GM10248 (cell line): ENCODE measurements around the gene MAPKAPK5.
"Not testable (repeated sequence)": the region's sequence is repeated elsewhere in the genome, so short reads cannot be mapped to it uniquely, and the experiment has no call there.

Experiments
- CTCF ChIA-PET: fragments of 300-600 bp; sonication (Branson Sonifier 250); formaldehyde crosslinking; extraction: SDS; loops from one replicate; lab custom pipeline; 2021; ENCODE audit warnings: antibody characterized with exemption; lab: Yijun Ruan, JAX
- POLR2A ChIA-PET: fragments of 350-650 bp; sonication (Branson Sonifier 250); formaldehyde crosslinking; extraction: SDS; loops from one replicate; lab custom pipeline; 2020; ENCODE audit warnings: antibody characterized with exemption; lab: Yijun Ruan, JAX
- DNase-seq: peaks from one replicate; pipeline ENCODE4 v3.0.0; 2012; ENCODE audit errors: extremely low spot score
- TF ChIP-seq, protein P1 (sequence below): IDR thresholded peaks from 2 replicates; pipeline ENCODE4 v1.5.1; 2012; ENCODE audit warnings: mild to moderate bottlenecking, low read depth; ENCODE audit errors: extremely low read depth, missing control alignments, control extremely low read depth

The MAPKAPK5 gene

DNA sequence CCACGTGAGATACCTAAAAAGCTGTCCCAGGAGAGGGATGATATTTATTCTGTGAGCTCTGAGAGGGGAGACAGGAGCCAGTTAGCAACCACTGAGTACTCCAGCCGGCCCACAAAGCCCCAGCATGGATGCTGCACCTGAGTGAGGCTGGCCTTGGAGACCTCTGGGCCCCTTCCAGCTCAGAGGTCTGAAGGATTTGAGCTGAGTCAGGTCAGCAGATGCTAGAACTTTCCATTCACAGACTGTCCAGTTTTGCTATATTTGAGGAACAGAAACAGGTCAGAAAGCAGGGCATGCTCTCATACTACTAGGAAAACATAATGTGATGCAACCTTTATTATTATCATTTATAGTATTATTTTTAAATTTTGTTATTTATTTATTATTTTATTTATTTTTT is 15.0 kb upstream of the MAPKAPK5 start:
- TF ChIP-seq, protein P1, sequence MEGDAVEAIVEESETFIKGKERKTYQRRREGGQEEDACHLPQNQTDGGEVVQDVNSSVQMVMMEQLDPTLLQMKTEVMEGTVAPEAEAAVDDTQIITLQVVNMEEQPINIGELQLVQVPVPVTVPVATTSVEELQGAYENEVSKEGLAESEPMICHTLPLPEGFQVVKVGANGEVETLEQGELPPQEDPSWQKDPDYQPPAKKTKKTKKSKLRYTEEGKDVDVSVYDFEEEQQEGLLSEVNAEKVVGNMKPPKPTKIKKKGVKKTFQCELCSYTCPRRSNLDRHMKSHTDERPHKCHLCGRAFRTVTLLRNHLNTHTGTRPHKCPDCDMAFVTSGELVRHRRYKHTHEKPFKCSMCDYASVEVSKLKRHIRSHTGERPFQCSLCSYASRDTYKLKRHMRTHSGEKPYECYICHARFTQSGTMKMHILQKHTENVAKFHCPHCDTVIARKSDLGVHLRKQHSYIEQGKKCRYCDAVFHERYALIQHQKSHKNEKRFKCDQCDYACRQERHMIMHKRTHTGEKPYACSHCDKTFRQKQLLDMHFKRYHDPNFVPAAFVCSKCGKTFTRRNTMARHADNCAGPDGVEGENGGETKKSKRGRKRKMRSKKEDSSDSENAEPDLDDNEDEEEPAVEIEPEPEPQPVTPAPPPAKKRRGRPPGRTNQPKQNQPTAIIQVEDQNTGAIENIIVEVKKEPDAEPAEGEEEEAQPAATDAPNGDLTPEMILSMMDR, result no peak
- no peak for DNase-seq
- ChIA-PET POLR2A (no interaction called here), CTCF (interaction anchor here (1.0 to 2.8 kb wide), 3 partner anchors 13 to 560 kb away, joined by 4 to 26 read pairs (median 4); no protein-coding TSS in a partner anchor)

DNA sequence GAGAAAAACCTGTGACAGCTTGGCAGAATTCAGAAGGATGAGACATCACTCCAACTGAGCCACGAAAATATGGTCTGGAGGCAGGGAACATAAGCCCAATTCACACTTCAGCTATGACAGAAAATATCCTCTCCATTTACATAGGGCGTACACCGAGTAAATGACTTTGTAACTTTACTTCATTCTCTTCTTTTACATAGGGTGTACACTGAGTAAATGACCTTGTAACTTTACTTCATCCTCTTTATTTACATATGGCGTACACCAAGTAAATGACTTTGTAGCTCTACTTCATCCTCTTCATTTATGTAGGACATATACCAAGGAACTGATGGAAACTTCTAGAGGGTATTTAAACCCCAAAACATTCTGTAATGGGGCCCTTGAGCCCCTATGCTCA is 14.1 kb upstream of the MAPKAPK5 start:
- POLR2A ChIA-PET, result no interaction called here
- CTCF ChIA-PET, result interaction anchor here (1.3 kb wide), 1 partner anchor 15 kb away, joined by 5 read pairs; no protein-coding TSS in a partner anchor
- TF ChIP-seq, protein P1, result no peak
- no peak for DNase-seq

DNA sequence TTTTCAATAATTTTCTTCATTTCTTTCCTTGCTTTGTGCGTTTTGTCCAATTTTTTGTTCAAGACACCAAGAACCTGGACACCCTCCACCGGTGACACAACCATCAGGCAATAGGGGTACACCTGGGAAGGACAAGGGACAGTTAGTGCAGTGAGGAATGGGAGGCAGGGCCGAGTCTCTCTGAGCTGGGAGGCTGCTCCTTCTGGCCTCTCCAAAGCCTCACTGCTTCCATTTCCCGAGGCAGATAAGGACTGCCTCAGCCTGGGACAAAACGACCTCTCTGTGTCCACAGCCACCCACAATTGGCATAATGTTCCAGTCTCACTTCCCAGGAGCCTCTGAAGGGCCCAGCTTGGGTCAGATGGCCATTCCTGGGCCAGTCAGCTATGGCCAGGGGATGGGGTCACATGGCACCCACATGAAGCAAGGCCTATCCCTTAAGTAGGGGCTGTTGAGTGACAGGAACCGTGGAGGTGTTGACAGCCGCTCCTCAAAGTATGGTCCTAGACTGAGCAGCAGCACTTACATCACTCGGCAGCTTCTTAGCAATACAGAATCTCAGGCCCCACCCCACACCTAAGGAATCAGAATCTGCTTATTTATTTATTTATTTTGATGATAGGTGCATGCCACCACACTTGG is 13.6 kb upstream of the MAPKAPK5 start:
- POLR2A ChIA-PET, result no interaction called here
- TF ChIP-seq, protein P1, result no peak
- CTCF ChIA-PET, result interaction anchor here (1.3 kb wide), 1 partner anchor 15 kb away, joined by 5 read pairs; no protein-coding TSS in a partner anchor
- DNase-seq, result no peak

DNA sequence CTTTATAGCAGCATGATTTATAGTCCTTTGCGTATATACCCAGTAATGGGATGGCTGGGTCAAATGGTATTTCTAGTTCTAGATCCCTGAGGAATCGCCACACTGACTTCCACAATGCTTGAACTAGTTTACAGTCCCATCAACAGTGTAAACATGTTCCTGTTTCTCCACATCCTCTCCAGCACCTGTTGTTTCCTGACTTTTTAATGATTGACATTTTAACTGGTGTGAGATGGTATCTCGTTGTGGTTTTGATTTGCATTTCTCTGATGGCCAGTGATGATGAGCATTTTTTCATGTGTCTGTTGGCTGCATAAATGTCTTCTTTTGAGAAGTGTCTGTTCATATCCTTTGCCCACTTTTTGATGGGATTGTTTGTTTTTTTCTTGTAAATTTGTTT is 12.4 kb upstream of the MAPKAPK5 start:
- DNase-seq, POLR2A ChIA-PET, CTCF ChIA-PET: not testable (repeated sequence)

DNA sequence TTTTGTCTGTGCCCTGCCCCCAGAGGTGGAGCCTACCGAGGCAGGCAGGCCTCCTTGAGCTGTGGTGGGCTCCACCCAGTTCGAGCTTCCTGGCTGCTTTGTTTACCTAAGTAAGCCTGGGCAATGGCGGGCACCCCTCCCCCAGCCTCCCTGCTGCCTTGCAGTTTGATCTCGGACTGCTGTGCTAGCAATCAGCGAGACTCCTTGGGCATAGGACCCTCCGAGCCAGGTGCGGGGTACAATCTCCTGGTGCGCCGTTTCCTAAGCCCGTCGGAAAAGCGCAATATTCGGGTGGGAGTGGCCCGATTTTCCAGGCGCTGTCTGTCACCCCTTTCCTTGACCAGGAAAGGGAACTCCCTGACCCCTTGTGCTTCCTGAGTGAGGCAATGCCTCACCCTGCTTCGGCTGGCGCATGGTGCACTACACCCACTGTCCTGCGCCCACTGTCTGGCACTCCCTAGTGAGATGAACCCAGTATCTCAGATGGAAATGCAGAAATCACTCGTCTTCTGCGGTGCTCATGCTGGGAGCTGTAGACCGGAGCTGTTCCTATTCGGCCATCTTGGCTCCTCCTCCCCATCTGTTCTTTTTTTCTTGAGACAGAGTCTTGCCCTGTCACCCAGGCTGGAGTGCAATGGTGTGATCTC is 7.2 kb upstream of the MAPKAPK5 start:
- CTCF ChIA-PET, DNase-seq, POLR2A ChIA-PET: not testable (repeated sequence)

DNA sequence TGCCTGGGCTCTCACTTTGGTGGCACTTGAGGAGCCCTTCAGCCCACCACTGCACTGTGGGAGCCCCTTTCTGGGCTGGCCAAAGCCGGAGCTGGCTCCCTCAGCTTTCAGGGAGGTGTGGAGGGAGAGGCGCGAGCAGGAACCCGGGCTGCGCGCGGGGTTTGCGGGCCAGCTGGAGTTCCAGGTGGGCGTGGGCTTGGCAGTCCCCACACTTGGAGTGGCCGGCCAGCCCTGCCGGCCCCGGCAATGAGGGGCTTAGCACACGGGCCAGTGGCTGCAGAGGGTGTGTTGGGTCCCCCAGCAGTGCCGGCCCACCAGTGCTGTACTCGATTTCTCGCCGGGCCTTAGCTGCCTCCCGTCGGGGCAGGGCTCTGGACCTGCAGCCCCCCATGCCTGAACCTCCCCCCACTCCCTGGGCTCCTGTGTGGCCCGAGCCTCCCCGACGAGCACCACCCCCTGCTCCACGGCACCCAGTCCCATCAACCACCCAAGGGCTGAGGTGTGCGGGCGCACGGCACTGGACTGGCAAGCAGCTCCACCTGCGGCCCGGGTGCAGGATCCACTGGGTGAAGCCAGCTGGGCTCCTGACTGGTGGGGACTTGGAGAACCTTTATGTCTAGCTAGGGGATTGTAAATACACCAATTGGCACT is 6.4 kb upstream of the MAPKAPK5 start:
- CTCF ChIA-PET, DNase-seq, POLR2A ChIA-PET: not testable (repeated sequence)

DNA sequence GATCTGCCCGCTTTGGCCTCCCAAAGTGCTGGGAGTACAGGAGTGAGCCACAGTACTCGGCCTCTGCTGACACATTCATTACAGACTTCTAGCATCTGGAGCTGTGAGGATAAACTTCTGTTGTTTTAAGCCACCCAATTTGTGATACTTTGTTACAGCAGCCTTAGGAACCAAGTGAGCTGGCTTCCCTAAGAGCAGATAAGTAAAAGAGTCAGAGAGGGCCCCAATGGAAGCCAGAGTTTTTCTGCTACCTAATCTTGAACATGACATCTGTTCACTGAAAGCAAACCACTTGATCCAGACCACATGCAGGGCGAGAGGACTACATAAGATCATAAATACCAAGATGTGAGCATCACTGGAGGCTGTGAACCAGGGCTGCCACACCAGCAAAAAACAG is 3.7 kb upstream of the MAPKAPK5 start:
- ChIA-PET CTCF (interaction anchor here (0.7 kb wide), 1 partner anchor 25 kb away, joined by 3 read pairs; no protein-coding TSS in a partner anchor), POLR2A (interaction anchor here (1.2 kb wide), 1 partner anchor 1162 kb away, joined by 5 read pairs; no protein-coding TSS in a partner anchor)
- no peak for DNase-seq
- TF ChIP-seq, protein P1, result no peak

DNA sequence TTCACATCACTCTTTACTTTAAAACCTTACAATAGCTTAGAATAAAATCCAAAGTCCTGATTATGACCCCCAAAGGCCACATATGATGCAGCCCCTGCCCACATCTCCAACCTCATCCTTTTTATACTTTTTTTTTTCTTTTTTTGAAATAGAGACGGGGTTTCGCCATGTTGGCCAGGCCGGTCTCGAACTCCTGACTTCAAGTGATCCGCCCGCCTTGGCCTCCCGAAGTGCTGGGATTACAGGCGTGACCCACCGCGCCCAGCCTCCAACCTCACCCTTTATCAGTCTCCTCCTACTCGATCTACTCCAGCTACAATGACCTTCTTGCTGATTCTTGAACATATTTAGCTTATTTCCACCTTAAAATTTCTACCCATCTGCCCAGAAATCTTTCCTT is 1.2 kb upstream of the MAPKAPK5 start:
- CTCF ChIA-PET, result interaction anchor here (1.1 to 1.8 kb wide), 3 partner anchors 14 to 28 kb away, joined by 4 to 6 read pairs (median 6); no protein-coding TSS in a partner anchor
- POLR2A ChIA-PET, result no interaction called here
- TF ChIP-seq, protein P1, result no peak
- no peak for DNase-seq
